Measurements from ENCODE around the gene SULT2B1.

GRCh38 chr19:48628486-48629296 is 76.7 kb downstream of the SULT2B1 start:
- TF ChIP-seq CTCF (conservative IDR thresholded peaks at IDR 0.05) (no peak), EZH2 (IDR thresholded peaks at IDR 0.05; ENCODE audit: low read depth) (no peak)
